ENCODE results near the gene LRG1. TPM values are rescaled to one million over a fixed set of nuclear protein-coding genes. Genes with fewer than 3 reads are reported as not detected.

Gene LRG1
- total and polyA plus RNA-seq, 2 of the 13 experiments (the other 11 are each of a cell fraction or from before 2014, with no cell fraction given), result 12.0 to 39.3 TPM

GRCh38 chr19:4531562-4532165 lies 8.2 kb downstream of the LRG1 start (continued):
- TF ChIP-seq NFAT5 (CRISPR knock-in tag; IDR thresholded peaks at IDR 0.05), result peak; percentile 72; the same call in 1 of the 2 replicates
- TF ChIP-seq ZNF768 (CRISPR knock-in tag; IDR thresholded peaks at IDR 0.05), result peak; percentile 74; the same call in 1 of the 2 replicates
- peak; percentile 90; the same call in 1 of the 2 replicates for TF ChIP-seq ZNF563 (CRISPR knock-in tag; IDR thresholded peaks at IDR 0.05)
- peak; percentile 82; the same call in 1 of the 2 replicates for TF ChIP-seq ARID4A (CRISPR knock-in tag; IDR thresholded peaks at IDR 0.05; ENCODE audit: borderline replicate concordance)
- peak; percentile 90; the same call in 2 of the 3 replicates for TF ChIP-seq MXI1 (IDR thresholded peaks at IDR 0.05; ENCODE audit: borderline replicate concordance, low read depth, low read length)
- TF ChIP-seq MTA1 (CRISPR knock-in tag; IDR thresholded peaks at IDR 0.05; ENCODE audit: borderline replicate concordance), result peak; percentile 84; the same call in 1 of the 2 replicates
- 0 out of 2 replicates have a peak, but pooled peaks have one; percentile 37 for TF ChIP-seq ZBTB43 (CRISPR knock-in tag; conservative IDR thresholded peaks at IDR 0.05)
- peak; percentile 68; the same call in 1 of the 2 replicates for TF ChIP-seq BCL3 (CRISPR knock-in tag; IDR thresholded peaks at IDR 0.05)
- no peak for TF ChIP-seq ARNT (IDR thresholded peaks at IDR 0.05)
- no peak for TF ChIP-seq SOX6 (IDR thresholded peaks at IDR 0.05)
- TF ChIP-seq SOX6 (CRISPR knock-in tag; IDR thresholded peaks at IDR 0.05), result peak; percentile 65
- TF ChIP-seq HNF1B (CRISPR knock-in tag; IDR thresholded peaks at IDR 0.05), result peak; percentile 47; the same call in 1 of the 2 replicates
- TF ChIP-seq LCORL (IDR thresholded peaks at IDR 0.05), result no peak
- peak; percentile 65 for TF ChIP-seq LCORL (CRISPR knock-in tag; IDR thresholded peaks at IDR 0.05)
